ENCODE data around the gene RASSF5. TPM values are rescaled to one million over a fixed set of nuclear protein-coding genes. Genes with fewer than 3 reads are reported as not detected.
A peak's percentile ranks its signal among the peaks of the same experiment; 100 is the strongest.

The RASSF5 gene
- total RNA-seq, 1 donor from 2014 or later: 1.4 TPM

- Mint-ChIP-seq H3K36me3 (ENCODE audit: low read depth) (no peaks in the 10 kb centered on the region), H3K4me3 (no peak overlapping the region), H3K4me1 (peaks cover 16% of the 10 kb centered on the region), H3K27me3 (ENCODE audit: low read depth) (no peaks in the 10 kb centered on the region), H3K9me3 (no peaks in the 10 kb centered on the region), H3K27ac (ENCODE audit: unreplicated experiment) (no peak overlapping the region)
- no peak for DNase-seq (ENCODE audit: low read depth, low spot score)
- TF ChIP-seq CTCF (conservative IDR thresholded peaks at IDR 0.05): no peak
These were observed 22.4 kb upstream of the RASSF5 start for GRCh38 chr1:206484901-206485300.

- H3K27me3 Mint-ChIP-seq (ENCODE audit: low read depth): no peaks in the 10 kb centered on the region
- TF ChIP-seq CTCF (conservative IDR thresholded peaks at IDR 0.05): no peak
- H3K27ac Mint-ChIP-seq (ENCODE audit: unreplicated experiment): peak overlapping the region; percentile 83
- DNase-seq (ENCODE audit: low read depth, low spot score): no peak
- H3K9me3 Mint-ChIP-seq: no peaks in the 10 kb centered on the region
- H3K4me1 Mint-ChIP-seq: peaks cover 23% of the 10 kb centered on the region
- H3K4me3 Mint-ChIP-seq: peak overlapping the region; percentile 64
- no peaks in the 10 kb centered on the region for H3K36me3 Mint-ChIP-seq (ENCODE audit: low read depth)
These were observed 20.1 kb upstream of the RASSF5 start for GRCh38 chr1:206486995-206487788.

- TF ChIP-seq CTCF (conservative IDR thresholded peaks at IDR 0.05): no peak
- H3K27ac Mint-ChIP-seq (ENCODE audit: unreplicated experiment): peak overlapping the region; percentile 27
- H3K4me1 Mint-ChIP-seq: peaks cover 23% of the 10 kb centered on the region
- no peak overlapping the region for H3K4me3 Mint-ChIP-seq
- no peaks in the 10 kb centered on the region for H3K27me3 Mint-ChIP-seq (ENCODE audit: low read depth)
- no peaks in the 10 kb centered on the region for H3K36me3 Mint-ChIP-seq (ENCODE audit: low read depth)
- no peak for DNase-seq (ENCODE audit: low read depth, low spot score)
- no peaks in the 10 kb centered on the region for H3K9me3 Mint-ChIP-seq
These were observed 19.4 kb upstream of the RASSF5 start for GRCh38 chr1:206487970-206488369.

- Mint-ChIP-seq H3K36me3 (ENCODE audit: low read depth) (no peaks in the 10 kb centered on the region), H3K9me3 (no peaks in the 10 kb centered on the region), H3K27me3 (ENCODE audit: low read depth) (no peaks in the 10 kb centered on the region), H3K4me1 (peaks cover 23% of the 10 kb centered on the region), H3K4me3 (no peak overlapping the region), H3K27ac (ENCODE audit: unreplicated experiment) (no peak overlapping the region)
- DNase-seq (ENCODE audit: low read depth, low spot score): no peak
- no peak for TF ChIP-seq CTCF (conservative IDR thresholded peaks at IDR 0.05)
These were observed 18.9 kb upstream of the RASSF5 start for GRCh38 chr1:206488466-206488865.

- TF ChIP-seq CTCF (conservative IDR thresholded peaks at IDR 0.05): peak; percentile 92
- Mint-ChIP-seq H3K27ac (ENCODE audit: unreplicated experiment) (no peak overlapping the region), H3K4me3 (no peak overlapping the region), H3K9me3 (no peaks in the 10 kb centered on the region), H3K4me1 (peaks cover 23% of the 10 kb centered on the region), H3K36me3 (ENCODE audit: low read depth) (no peaks in the 10 kb centered on the region), H3K27me3 (ENCODE audit: low read depth) (no peaks in the 10 kb centered on the region)
- DNase-seq (ENCODE audit: low read depth, low spot score): peak; percentile 85
These were observed 17.2 kb upstream of the RASSF5 start for GRCh38 chr1:206489980-206490770.

All from neural crest cell (in vitro differentiated cells).